ENCODE data around the gene TMTC1. TPM values are rescaled to one million over a fixed set of nuclear protein-coding genes. Genes with fewer than 3 reads are reported as not detected.
"Not testable (repeated sequence)": the region's sequence is repeated elsewhere in the genome, so short reads cannot be mapped to it uniquely, and the experiment has no call there.

Gene TMTC1
- total and polyA plus RNA-seq, 4 donors, result 3.0 to 33.6 (median 6.0) TPM

DNA sequence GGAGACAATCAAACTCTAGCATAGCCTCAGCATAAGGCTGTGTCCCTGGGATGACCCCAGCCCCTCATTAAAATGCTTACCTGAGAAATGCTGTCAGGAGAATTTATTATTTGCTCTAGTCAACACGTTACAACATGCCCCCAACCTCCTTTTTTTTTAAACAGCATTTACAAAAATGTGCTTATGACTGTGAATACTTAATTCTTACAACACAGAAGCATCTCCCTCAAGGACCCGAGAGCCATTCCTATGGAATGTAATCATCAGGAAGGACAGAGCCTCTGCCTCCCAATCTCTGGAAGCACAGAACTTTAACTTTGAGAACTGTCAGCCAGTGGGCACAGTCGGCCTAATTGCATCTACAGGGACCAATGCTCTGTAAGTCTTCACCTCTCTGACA lies 149.7 kb downstream of the TMTC1 start:
- ATAC-seq (ENCODE audit: insufficient read depth, low FRiP score), result no peak
- WGBS, 2 donors, result 62 to 70% methylated on average over 3 of the region's 3 CpGs
- no peak for DNase-seq
- Histone ChIP-seq H3K27me3 (ENCODE audit: control insufficient read depth in 3 of 3, insufficient read depth in 3 of 3, low read length in 2 of 3) (no peaks in the 10 kb centered on the region), H3K4me3 (no peak overlapping the region), H3K27ac (ENCODE audit: low read depth in 1 of 2, low read length in 1 of 2) (no peak overlapping the region), H3K9ac (ENCODE audit: insufficient read depth in 1 of 2, low read length in 2 of 2) (no peak overlapping the region), H3K36me3 (ENCODE audit: control insufficient read depth in 4 of 4, insufficient read depth in 4 of 4, low read length in 4 of 4) (peaks cover 0 to 6% (median 0%) of the 10 kb centered on the region in 4 donors), H3K4me1 (ENCODE audit: control insufficient read depth in 5 of 5, insufficient read depth in 5 of 5, low read length in 5 of 5) (peaks cover 0 to 4% (median 0%) of the 10 kb centered on the region in 5 donors), H3K9me3 (ENCODE audit: control insufficient read depth in 4 of 4, insufficient read depth in 3 of 4, low read length in 3 of 4) (no peaks in the 10 kb centered on the region)
- TF ChIP-seq, protein P1, sequence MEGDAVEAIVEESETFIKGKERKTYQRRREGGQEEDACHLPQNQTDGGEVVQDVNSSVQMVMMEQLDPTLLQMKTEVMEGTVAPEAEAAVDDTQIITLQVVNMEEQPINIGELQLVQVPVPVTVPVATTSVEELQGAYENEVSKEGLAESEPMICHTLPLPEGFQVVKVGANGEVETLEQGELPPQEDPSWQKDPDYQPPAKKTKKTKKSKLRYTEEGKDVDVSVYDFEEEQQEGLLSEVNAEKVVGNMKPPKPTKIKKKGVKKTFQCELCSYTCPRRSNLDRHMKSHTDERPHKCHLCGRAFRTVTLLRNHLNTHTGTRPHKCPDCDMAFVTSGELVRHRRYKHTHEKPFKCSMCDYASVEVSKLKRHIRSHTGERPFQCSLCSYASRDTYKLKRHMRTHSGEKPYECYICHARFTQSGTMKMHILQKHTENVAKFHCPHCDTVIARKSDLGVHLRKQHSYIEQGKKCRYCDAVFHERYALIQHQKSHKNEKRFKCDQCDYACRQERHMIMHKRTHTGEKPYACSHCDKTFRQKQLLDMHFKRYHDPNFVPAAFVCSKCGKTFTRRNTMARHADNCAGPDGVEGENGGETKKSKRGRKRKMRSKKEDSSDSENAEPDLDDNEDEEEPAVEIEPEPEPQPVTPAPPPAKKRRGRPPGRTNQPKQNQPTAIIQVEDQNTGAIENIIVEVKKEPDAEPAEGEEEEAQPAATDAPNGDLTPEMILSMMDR (IDR thresholded peaks at IDR 0.05; ENCODE audit: control extremely low read depth, extremely low read depth), result no peak

DNA sequence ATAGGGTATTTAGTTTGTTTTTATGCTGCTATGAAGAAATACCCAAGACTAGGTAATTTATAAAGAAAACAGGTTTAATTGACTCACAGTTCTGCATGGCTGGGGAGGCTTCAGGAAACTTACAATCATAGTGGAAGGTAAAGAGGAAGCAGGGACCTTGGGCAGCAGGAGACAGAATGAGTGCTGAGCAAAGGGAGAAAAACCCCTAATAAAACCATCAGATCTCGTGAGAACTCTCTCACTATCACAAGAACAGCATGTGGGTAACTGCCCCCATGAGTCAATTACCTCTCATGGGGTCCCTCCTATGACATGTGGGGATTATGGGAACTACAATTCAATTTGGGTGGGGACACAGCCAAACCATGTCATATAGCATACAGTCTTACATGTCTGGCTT lies 153.6 kb downstream of the TMTC1 start:
- not testable (repeated sequence) for H3K4me3 ChIP-seq; H3K9ac ChIP-seq (ENCODE audit: insufficient read depth in 1 of 2, low read length in 2 of 2); H3K27me3 ChIP-seq (ENCODE audit: control insufficient read depth in 3 of 3, insufficient read depth in 3 of 3, low read length in 2 of 3); H3K9me3 ChIP-seq (ENCODE audit: control insufficient read depth in 4 of 4, insufficient read depth in 3 of 4, low read length in 3 of 4); DNase-seq; H3K27ac ChIP-seq (ENCODE audit: low read depth in 1 of 2, low read length in 1 of 2); ATAC-seq (ENCODE audit: insufficient read depth, low FRiP score); H3K36me3 ChIP-seq (ENCODE audit: control insufficient read depth in 4 of 4, insufficient read depth in 4 of 4, low read length in 4 of 4); H3K4me1 ChIP-seq (ENCODE audit: control insufficient read depth in 5 of 5, insufficient read depth in 5 of 5, low read length in 5 of 5)
- 26 to 65% methylated on average over 1 of the region's 1 CpG for WGBS, 2 donors

DNA sequence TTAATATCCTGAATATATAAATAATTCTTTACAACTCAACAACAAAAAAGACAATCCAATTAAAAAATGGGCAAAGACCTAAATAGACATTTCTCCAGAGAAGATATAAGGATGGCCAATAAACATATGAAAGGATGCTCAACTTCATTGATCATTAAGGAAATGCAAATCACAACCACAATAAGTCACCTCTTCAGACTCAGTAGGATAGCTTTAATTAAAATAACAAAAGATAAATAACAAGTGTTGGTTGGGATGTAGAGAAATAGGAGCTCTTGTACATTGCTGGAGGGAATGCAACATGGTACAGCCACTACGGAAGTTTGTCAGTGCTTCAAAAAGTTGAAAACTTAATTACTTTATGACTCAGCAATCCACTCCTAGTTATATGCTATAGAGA lies 156.5 kb downstream of the TMTC1 start:
- Histone ChIP-seq H3K9ac (ENCODE audit: insufficient read depth in 1 of 2, low read length in 2 of 2) (no peak overlapping the region), H3K36me3 (ENCODE audit: control insufficient read depth in 4 of 4, insufficient read depth in 4 of 4, low read length in 4 of 4) (peaks cover 0 to 5% (median 0%) of the 10 kb centered on the region in 4 donors), H3K27me3 (ENCODE audit: control insufficient read depth in 3 of 3, insufficient read depth in 3 of 3, low read length in 2 of 3) (no peaks in the 10 kb centered on the region), H3K27ac (ENCODE audit: low read depth in 1 of 2, low read length in 1 of 2) (no peak overlapping the region), H3K4me3 (no peak overlapping the region), H3K9me3 (ENCODE audit: control insufficient read depth in 4 of 4, insufficient read depth in 3 of 4, low read length in 3 of 4) (peaks cover 0 to 5% (median 0%) of the 10 kb centered on the region in 4 donors), H3K4me1 (ENCODE audit: control insufficient read depth in 5 of 5, insufficient read depth in 5 of 5, low read length in 5 of 5) (peaks cover 0 to 8% (median 2%) of the 10 kb centered on the region in 5 donors)
- DNase-seq (no peak), ATAC-seq (ENCODE audit: insufficient read depth, low FRiP score) (no peak)
- WGBS, 2 donors, result 94 to 96% methylated on average over 1 of the region's 1 CpG
- TF ChIP-seq, protein P1 (IDR thresholded peaks at IDR 0.05; ENCODE audit: control extremely low read depth, extremely low read depth), result no peak

DNA sequence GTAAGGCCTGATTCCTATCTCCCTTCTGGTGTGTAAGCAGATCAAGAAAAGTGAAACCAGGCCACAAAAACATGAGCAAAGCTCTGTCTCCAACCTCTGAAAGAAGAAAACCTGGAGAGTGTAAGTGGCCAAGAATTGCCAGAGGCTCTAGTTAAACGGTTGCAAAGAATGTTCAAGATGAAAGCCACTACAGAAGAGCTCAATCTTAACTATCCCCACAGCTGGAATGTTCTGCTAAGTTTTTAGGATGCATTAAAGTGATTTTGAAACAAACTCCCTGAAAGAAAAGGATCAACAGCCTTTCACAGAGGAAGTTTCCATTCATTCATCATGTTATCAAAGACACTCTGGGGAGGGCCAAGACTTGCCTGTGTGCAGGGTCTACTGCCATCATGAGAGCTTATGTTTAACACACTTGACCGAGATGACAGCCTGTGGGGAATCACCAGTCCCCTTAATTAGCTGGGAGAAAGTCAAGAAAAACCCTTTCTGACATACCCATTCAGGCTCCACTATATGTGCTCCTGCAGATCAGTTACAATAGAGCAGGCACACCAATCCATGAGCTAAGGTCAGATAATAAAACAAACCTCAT lies 158.3 kb downstream of the TMTC1 start:
- H3K27ac ChIP-seq (ENCODE audit: low read depth in 1 of 2, low read length in 1 of 2), result no peak overlapping the region
- peaks cover 0 to 5% (median 0%) of the 10 kb centered on the region in 4 donors for H3K9me3 ChIP-seq (ENCODE audit: control insufficient read depth in 4 of 4, insufficient read depth in 3 of 4, low read length in 3 of 4)
- H3K36me3 ChIP-seq (ENCODE audit: control insufficient read depth in 4 of 4, insufficient read depth in 4 of 4, low read length in 4 of 4), result peaks cover 0 to 4% (median 0%) of the 10 kb centered on the region in 4 donors
- WGBS, 2 donors, result 41 to 59% methylated on average over 2 of the region's 2 CpGs
- peak in 2 of 3 donors; percentile 18 to 42 for DNase-seq
- no peak overlapping the region for H3K4me3 ChIP-seq
- peaks cover 0 to 8% (median 2%) of the 10 kb centered on the region in 5 donors for H3K4me1 ChIP-seq (ENCODE audit: control insufficient read depth in 5 of 5, insufficient read depth in 5 of 5, low read length in 5 of 5)
- no peak overlapping the region for H3K9ac ChIP-seq (ENCODE audit: insufficient read depth in 1 of 2, low read length in 2 of 2)
- ATAC-seq (ENCODE audit: insufficient read depth, low FRiP score), result no peak
- no peaks in the 10 kb centered on the region for H3K27me3 ChIP-seq (ENCODE audit: control insufficient read depth in 3 of 3, insufficient read depth in 3 of 3, low read length in 2 of 3)
- TF ChIP-seq, protein P1 (IDR thresholded peaks at IDR 0.05; ENCODE audit: control extremely low read depth, extremely low read depth), result no peak
